ENCODE results near the gene RNF222.

RNF222 gene

GRCh38 chr17:8421571-8421970, 23.9 kb upstream of the RNF222 start:
- no peak overlapping the region for H3K4me2 ChIP-seq (ENCODE audit: insufficient read depth, low read length)
- no peaks in the 10 kb centered on the region for H4K20me1 ChIP-seq (ENCODE audit: insufficient read depth, low read length)
- no peaks in the 10 kb centered on the region for H3K79me2 ChIP-seq (ENCODE audit: insufficient read depth, low read length)
- ATAC-seq (ENCODE audit: insufficient read depth, low read depth) (no peak), DNase-seq (no peak)
- no peak overlapping the region for H3K4me3 ChIP-seq (ENCODE audit: low read depth in 1 of 2, low read length in 2 of 2)
- H3K9me3 ChIP-seq (ENCODE audit: insufficient read depth, low read length, severe bottlenecking): no peaks in the 10 kb centered on the region
- H3K4me1 ChIP-seq (ENCODE audit: insufficient read depth, low read length): no peaks in the 10 kb centered on the region
- H3K9ac ChIP-seq (ENCODE audit: low read depth, low read length): no peak overlapping the region
- H3K27ac ChIP-seq (ENCODE audit: low read length): no peak overlapping the region
- H3K36me3 ChIP-seq (ENCODE audit: insufficient read depth, low read length): no peaks in the 10 kb centered on the region
- TF ChIP-seq EZH2 (IDR thresholded peaks at IDR 0.05; ENCODE audit: borderline replicate concordance, low read depth, low read length, severe bottlenecking) (no peak), CTCF (IDR thresholded peaks at IDR 0.05; ENCODE audit: borderline replicate concordance, extremely low read depth, low read length, poor library complexity, severe bottlenecking) (no peak)
- H3K27me3 ChIP-seq (ENCODE audit: insufficient read depth, low read length, poor library complexity): peaks cover 11% of the 10 kb centered on the region
- no peak overlapping the region for H2AFZ ChIP-seq (ENCODE audit: low read depth, low read length)

- Histone ChIP-seq H3K4me2 (ENCODE audit: insufficient read depth, low read length) (no peak overlapping the region), H3K4me1 (ENCODE audit: insufficient read depth, low read length) (no peaks in the 10 kb centered on the region), H3K27ac (ENCODE audit: low read length) (no peak overlapping the region), H2AFZ (ENCODE audit: low read depth, low read length) (no peak overlapping the region), H3K27me3 (ENCODE audit: insufficient read depth, low read length, poor library complexity) (peaks cover 11% of the 10 kb centered on the region), H3K9ac (ENCODE audit: low read depth, low read length) (no peak overlapping the region), H4K20me1 (ENCODE audit: insufficient read depth, low read length) (no peaks in the 10 kb centered on the region), H3K9me3 (ENCODE audit: insufficient read depth, low read length, severe bottlenecking) (no peaks in the 10 kb centered on the region), H3K4me3 (ENCODE audit: low read depth in 1 of 2, low read length in 2 of 2) (no peak overlapping the region), H3K79me2 (ENCODE audit: insufficient read depth, low read length) (no peaks in the 10 kb centered on the region), H3K36me3 (ENCODE audit: insufficient read depth, low read length) (no peaks in the 10 kb centered on the region)
- TF ChIP-seq CTCF (IDR thresholded peaks at IDR 0.05; ENCODE audit: borderline replicate concordance, extremely low read depth, low read length, poor library complexity, severe bottlenecking) (no peak), EZH2 (IDR thresholded peaks at IDR 0.05; ENCODE audit: borderline replicate concordance, low read depth, low read length, severe bottlenecking) (no peak)
- no peak for ATAC-seq (ENCODE audit: insufficient read depth, low read depth)
- no peak for DNase-seq
These were observed 22.7 kb upstream of the RNF222 start for GRCh38 chr17:8420041-8420934.

GRCh38 chr17:8419305-8419704, 21.7 kb upstream of the RNF222 start:
- H3K36me3 ChIP-seq (ENCODE audit: insufficient read depth, low read length): no peaks in the 10 kb centered on the region
- no peak overlapping the region for H3K27ac ChIP-seq (ENCODE audit: low read length)
- H3K4me3 ChIP-seq (ENCODE audit: low read depth in 1 of 2, low read length in 2 of 2): no peak overlapping the region
- ATAC-seq (ENCODE audit: insufficient read depth, low read depth): no peak
- no peak overlapping the region for H3K9ac ChIP-seq (ENCODE audit: low read depth, low read length)
- H3K9me3 ChIP-seq (ENCODE audit: insufficient read depth, low read length, severe bottlenecking): no peaks in the 10 kb centered on the region
- TF ChIP-seq EZH2 (IDR thresholded peaks at IDR 0.05; ENCODE audit: borderline replicate concordance, low read depth, low read length, severe bottlenecking) (no peak), CTCF (IDR thresholded peaks at IDR 0.05; ENCODE audit: borderline replicate concordance, extremely low read depth, low read length, poor library complexity, severe bottlenecking) (no peak)
- H4K20me1 ChIP-seq (ENCODE audit: insufficient read depth, low read length): no peaks in the 10 kb centered on the region
- H3K4me1 ChIP-seq (ENCODE audit: insufficient read depth, low read length): no peaks in the 10 kb centered on the region
- H3K79me2 ChIP-seq (ENCODE audit: insufficient read depth, low read length): no peaks in the 10 kb centered on the region
- no peak overlapping the region for H3K4me2 ChIP-seq (ENCODE audit: insufficient read depth, low read length)
- no peak overlapping the region for H2AFZ ChIP-seq (ENCODE audit: low read depth, low read length)
- no peak for DNase-seq
- peaks cover 11% of the 10 kb centered on the region for H3K27me3 ChIP-seq (ENCODE audit: insufficient read depth, low read length, poor library complexity)
